Measurements from ENCODE around the gene ANKRD31.

The ANKRD31 gene

DNA sequence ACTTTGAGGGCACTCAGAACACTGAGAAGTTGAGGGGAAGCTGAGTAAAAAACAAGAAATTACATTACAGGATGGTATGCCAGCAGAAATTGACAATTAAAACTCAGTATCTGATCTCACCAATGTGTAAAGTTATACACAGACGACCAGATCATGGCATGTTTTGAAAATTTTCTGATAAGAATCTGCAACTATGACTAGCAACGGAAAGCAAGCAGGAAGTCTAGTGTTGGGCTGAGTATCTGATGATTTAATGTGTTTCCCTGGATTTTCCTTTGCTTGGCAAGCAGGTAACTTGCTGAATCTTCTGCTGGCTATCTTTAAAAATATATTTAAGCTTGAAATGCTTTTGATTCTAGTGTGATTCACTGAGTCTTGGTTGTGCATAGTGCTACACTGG lies 179.1 kb downstream of the ANKRD31 start:
- DNase-seq (ENCODE audit: low spot score) = no peak

DNA sequence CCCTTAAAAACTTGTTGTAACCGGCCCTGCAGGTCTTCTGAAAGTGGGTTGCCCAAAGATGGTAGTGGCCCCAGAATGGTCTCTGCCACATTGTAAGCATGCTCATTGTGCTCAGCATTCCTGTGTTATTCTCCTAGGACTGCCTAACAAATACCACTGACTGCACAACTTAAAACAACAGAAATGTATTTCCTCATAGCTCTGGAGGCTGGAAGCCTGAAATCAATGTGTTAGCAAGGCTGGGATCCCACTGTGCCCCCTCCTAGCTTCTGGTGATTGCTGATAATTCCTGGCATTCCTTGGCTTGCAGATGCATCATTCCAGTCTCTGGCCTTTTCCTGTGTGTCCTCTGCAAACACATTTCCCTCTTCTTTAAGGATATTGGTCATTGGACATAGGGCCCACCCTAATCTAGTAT lies 180.9 kb downstream of the ANKRD31 start:
- DNase-seq (ENCODE audit: low spot score) = no peak

DNA sequence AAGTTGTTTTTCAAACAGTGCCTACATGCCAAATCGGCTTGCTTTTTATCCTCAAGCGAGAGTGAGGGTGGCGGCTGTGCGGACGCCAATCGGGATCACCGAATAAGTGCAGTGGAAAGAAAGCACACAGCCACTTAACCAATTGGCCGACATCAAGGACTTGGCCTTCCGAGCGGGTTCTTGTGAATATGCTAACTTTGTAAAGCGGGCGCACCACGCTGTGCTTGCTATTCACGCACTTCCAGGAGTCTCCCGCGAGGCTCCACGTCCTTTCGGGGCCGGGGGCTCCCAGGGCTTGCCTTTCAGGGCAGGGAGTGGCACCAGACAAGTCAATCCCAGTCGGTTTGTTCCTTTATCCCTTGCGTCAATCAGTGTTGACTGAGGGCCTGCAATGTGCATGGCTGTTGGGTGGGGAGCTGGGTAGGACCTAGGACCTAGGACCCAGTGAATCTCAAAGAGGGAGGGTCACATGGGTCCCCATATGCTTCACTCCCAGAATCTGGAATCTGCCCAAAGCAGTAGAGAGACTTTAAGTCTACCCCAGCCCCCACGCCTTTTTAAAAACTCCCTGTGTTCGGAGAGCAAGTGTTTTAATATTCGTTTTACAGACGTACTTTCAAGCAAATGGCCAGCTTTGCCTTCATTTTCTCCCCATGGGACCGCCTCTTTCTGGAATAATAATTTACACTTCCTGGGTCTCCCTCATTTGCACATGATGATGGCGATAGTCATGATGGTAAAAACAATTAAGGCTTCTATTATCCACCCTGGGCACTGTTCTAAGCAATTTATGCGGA lies 182.3 kb downstream of the ANKRD31 start:
- DNase-seq (ENCODE audit: low spot score) = peak; percentile 19

DNA sequence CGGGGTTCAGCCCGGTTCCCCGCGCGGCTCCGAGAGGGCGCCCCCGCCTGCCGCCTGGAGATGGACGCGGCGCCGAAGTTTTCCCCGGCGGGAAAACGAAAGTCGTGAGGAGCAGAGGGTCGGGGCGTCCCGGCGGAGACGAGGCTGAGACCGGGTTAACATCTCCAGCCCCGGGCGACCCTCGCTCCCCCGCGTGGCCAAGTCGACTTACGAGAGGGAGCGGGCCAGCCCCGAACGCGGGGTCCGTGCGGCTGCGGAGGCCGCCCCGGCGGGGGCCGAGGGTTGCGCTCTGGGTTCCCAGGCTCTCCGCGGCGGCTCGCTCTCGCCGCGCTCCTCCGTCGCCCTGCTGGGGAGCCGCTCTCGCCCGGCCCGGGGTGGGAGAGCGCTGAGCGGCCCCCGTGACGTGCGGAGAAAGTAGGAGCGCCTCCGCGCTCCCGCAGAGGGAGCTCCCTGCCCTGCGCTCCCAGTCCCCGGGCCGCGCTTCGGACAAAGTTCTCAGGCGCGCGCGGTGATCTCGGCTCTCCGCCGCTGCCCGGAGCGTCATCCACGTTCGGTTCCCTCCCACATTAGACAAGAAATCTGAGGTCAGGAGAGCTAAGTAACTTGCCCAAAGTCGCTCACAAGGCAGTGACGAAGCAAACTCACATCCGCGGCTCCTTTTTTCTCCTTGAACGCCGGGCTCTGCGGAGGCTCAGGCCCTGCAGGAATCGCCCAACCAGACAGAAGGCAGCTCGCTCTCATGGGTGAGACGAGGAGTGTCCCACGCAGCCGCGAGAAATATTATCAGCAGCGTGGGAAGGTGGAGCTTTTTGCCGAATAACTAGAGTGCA lies 183.2 kb downstream of the ANKRD31 start:
- peak; percentile 27 for DNase-seq (ENCODE audit: low spot score)

DNA sequence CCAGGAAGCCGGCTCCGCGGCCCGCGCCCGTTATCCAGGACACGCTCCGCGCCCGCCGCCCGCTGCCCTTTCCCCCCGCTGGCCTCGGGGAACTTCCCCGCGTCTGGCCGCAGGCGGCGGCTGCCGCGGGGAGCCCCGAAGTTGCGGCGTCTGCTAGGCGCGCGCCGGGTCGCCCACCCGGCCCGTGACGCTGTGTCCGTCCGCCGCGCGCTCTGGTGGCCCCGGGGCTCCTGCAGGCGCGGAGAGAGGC lies 183.7 kb downstream of the ANKRD31 start:
- no peak for DNase-seq (ENCODE audit: low spot score)

DNA sequence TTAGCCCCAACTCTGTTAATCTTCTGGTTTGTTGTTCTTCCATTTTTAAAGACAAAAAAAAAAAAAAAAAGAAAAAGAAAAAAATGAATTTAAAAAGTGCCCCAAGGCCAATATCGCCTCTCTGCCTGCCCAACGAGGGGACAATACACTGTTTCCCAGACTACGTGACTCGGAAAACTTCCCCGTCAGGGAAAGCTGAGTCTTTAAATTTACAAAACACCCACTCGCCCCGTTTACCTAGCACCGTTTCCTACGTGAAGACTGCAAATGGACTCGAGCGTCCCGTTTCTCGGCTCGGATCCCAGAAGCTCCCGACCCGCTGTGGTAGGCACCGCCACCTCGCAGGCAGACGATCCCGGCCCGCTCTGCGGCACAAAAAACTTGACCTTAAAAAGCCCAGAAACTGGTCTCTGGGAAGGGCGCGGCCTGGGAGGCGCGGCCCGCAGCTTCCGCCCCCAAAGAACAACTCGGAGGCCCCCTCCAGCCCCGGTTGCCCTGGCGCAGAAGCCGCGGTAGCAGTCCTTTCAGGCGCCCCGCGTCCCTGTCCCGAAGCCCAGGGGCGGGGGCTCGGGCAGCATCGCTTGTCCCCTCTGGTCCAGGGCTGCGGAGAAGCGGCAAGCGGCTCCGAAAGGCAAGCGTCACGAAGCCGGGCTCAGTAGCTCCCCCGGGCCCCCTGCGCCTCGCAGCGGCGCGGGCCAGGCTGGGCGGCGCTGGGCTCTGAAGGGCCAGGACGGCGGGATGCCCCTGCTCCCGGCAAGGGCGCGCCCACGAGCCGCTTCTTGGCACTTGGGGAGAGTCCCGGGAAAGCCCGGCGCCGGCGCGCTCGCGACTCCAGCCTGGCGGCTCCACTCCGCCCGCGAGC lies 184.3 kb downstream of the ANKRD31 start, which contains the start of gene GCNT4:
Gene GCNT4, minus strand, starts transcription at position 367 of the 862 bp plus-strand sequence. CDS start 22,521 bp downstream, outside the sequence.
- peak; percentile 22 for DNase-seq (ENCODE audit: low spot score)

DNA sequence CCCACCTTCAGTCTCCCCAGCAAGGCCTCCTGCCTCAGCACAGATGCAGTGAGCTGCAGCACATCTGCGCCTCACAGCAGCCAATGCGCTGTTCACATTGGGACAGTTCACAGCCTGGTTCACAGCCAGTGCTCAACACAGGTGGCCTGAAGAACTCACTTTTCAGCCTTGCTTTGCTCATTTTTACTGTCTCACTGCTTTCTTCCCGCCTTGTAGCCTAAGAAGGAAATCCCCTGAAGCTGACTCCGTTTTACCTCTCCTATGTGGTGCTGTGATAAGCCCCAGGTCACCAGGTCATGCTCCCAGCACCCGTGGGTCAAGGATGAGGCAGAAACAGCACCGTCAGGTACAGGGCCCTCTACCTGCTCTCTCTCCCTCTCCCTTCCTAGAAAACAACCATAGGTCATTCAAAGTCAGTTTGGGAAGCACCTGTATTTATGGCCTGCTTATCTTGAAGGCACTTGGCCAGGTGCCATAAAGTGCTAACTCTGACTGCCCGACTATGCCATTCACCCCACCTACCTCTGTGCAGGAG lies 185.4 kb downstream of the ANKRD31 start:
- no peak for DNase-seq (ENCODE audit: low spot score)

DNA sequence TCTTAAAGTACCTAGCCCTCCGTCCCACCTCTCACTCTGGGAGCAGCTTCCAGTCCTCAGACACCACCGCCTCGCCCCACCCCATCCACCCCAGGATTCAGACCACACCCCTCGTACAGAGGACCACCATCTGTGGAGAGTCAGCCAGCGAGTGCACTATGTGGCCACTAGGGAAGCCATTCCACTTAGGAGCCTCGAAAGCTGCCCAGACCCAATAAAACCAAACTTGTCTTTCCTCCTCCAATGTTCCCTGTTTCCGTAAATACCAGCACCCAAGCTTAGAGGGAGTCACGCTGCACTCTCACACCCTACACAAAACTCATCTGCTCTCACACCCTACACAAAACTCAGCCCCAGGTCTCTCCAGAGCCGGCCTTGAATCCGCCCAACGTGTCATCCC lies 186.3 kb downstream of the ANKRD31 start:
- DNase-seq (ENCODE audit: low spot score) = peak; percentile 18

DNA sequence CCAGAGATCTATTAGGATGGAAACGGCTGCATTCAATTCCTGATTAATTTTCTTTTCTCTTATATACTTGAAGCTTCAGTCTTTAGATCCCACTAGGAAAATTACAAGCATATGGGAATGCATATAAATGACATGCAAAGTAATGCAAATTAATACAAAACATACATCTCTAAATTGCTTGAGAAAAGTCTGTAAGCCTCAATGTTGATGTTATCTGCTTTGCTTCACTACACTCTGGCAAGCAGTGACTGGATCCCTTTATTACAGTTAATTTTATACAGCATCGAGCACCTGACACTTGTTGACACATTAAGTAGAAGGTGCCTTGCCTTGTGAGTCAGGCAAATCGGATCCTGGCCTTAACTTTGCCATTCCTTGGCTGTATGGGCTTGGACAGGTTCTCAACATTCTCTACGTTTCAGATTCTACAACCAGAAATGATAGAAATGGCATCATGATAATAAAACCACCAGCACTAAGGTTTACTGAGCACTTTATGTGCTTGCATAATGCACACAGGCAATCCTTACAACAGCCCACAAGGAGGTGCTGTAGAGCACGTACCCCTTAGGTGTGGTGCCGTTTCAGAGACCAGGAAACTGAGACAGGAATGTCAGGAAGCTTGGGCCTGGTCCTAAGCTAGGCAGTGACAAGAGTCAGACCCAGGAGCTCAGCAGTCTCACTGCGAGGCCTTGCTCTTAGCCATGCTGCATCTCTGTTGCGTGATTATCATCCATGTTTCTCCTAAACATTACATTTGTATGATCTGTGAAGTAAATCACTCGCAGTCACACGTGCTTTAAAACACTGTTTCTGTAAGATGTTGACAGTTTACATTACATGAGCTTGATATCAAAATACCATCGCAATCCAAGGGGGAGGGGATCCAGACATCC lies 187.0 kb downstream of the ANKRD31 start:
- DNase-seq (ENCODE audit: low spot score) = peak; percentile 38

DNA sequence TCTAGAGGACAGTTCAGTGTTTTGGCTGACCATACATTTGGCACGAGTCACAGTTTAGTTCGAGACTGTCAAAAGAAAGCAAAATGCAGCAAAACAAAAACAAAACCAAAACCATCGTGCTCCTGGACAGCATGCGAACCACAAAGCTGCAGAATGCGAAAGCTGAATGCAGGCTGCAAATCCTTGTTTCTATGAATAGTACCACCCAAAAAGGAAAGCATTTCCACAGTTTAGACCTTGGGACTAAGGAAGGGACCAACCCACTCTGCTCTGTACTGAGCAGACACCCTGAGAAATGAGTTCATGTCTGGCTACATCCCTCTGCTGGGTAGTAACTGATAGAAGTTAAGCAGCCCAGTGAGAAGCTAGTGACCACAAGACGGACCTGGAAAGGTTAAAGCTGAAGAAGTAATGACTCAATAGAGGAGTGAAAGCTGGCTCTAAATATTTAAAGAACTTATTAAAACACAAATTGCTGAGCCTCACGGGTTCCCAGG lies 188.2 kb downstream of the ANKRD31 start:
- DNase-seq (ENCODE audit: low spot score) = no peak

DNA sequence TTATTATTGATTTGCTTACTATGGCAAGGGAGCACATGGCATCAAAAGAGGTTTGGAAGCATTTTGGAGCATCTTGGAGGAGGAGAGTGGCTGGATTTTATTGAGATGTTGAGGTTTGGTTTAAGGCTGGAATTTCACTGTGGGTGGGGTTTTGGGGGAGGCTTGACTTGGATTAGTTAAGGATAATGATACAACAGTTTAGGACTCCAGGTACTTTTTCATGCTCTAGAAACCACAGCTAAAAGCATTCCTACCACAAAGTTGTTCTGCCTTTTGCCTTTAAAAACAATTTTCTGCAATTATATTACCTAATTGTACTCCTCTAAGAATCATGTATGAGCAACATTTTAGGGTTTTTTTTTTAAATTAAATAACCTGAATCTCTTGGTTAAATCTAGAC lies 189.3 kb downstream of the ANKRD31 start:
- DNase-seq (ENCODE audit: low spot score) = no peak

DNA sequence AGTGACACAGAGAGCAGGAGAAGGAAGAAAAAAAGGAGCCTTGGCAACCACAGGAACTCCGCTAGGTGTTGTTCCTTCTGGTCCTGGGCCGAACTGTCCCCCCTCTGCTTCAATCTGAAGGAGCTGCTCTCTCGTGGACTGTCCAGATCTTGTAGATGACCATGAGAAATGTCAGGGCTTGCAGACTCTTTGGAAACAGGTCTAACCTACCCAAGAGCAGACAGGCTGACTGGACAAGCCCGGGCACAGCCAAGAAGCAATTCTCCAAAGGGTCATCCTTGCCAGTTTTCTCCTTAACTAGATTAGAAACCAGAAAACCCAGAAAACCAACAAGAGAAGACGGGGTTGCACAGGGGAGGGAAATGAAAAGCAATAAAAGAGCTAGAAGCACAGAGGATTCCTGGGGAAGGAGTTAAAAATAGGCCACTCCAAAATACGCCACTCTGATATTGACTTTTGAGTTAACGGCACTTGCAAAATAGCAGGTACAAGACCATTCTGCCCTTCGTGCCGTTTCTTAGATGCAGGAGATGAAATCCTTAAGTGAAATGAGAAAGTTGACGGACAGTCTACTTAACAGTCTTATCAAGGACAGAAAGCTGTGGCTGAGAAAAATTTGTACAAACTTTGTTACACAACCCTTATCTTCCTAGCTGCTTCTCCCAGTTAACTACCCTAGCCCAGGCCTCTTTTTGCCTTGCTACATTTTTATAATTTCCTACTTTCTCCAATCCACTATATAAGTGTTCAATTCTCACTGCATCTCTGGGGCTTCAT lies 190.1 kb downstream of the ANKRD31 start:
- no peak for DNase-seq (ENCODE audit: low spot score)

DNA sequence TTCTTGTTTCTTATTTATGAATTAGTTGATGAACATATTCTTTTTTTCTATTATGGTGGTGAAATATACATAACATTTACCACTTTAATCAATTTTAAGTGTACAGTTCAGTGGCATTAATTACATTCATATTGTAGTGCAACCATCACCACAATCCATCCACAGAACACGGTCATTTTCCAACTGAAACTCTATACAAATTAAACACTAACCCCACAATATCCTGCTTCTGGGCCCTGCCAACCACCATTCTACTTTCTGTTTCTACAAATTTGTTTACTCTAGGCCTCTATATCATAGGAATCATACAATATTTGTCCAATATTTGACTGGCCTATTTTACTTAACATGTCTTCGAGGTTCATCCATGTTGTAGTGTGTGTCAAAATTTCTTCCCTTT lies 191.6 kb downstream of the ANKRD31 start:
- DNase-seq (ENCODE audit: low spot score) = no peak

DNA sequence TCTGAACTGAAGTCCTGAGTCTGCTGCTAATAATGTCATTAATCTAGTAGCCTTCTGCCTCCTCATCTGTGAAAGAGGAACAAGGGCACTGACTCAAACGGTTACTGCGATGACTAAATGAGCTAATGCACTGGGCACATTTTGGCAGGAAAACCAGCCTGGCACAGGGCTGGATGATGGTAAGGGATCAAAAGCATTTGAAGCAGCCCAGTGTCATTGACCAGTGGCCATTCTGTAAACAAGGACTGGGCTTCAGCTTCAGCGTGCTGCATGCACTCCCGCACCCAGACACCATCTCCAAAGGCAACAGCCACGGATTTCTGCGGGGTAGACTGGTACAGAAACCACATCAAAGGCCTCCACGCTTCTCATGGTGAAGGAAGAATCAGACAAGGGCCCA lies 192.3 kb downstream of the ANKRD31 start:
- no peak for DNase-seq (ENCODE audit: low spot score)

DNA sequence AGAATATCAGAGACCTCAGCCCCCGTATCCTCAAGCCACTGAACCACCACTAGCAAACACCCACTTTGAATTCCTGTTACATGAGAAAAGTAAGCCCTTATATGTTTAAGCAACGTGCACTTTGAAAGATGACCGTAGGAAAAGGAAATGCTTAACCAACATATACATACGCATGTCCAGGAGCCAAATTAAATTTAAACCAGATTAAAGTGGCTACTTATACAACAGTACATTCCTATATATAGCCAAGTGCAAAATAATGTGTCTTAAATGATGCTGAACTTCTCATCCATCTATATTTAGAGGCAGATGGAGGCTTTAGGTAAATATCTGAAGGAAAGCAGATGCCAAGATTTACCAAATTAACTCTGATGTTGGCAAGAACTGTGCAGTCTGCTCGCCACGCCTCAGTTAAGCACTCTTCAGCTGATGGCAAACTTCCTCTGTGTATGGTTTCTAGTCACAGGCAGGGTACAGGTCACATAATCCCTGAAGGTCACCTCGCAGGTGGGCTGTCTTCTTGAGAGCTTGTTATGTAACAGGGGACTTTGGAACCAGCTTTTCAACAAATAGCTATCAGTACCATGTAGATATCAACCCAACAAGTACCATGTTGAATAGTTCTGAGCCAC lies 192.9 kb downstream of the ANKRD31 start:
- DNase-seq (ENCODE audit: low spot score) = no peak

DNA sequence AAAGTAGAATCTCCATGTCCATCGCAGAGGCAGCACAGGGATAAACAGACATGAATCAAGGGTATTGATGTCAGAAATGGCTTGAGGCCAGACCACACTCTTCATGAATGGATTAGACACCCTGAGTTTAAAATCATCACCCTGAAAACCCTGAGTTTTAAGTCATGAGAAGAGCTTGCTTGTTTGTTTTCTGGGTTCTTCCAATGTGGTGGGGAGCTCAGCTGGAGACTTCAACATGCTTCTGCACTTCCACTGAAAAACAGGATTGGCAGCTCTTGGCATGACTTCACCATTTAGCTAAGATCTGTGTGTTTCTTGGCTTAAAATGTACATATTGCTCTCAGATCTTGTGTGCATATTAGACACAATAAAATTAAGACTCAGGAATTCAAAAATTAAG lies 194.2 kb downstream of the ANKRD31 start:
- DNase-seq (ENCODE audit: low spot score) = no peak

DNA sequence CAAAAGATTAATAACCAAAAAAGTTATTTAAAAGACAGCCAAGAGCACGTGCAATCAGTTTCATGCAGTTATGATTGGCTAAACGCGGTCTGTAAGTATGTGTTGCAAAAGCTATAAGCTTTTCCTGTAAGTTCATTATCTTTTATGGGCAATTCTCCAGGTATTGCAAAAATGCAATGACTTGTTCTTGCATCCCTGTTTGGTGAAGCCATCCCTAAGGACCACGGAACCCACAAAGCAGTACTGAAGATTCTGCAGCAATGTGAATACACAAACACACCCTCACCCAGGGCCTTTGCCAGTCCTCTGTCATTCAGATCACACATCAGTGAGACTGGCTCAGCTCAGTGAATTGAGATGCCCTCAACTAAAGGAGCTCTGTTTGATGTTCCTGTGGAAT lies 195.7 kb downstream of the ANKRD31 start:
- no peak for DNase-seq (ENCODE audit: low spot score)

DNA sequence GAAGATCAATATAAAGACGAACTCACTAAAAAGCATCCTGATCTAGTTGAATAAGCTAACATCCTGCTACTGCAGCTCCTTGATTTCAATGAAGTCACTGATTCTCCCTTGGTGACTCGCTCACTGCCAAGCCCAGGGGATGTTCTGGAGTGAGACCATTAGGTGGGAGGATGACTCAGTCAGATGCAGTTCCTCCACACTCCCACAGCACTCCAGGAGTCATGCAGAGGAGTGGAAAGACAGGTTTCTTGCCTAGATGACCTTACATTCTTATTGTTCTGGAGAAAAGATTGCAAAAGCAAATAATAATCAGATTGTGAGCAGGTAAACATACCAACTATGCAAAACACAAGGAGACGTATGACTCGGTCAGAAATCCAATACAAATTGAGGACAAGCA lies 199.6 kb downstream of the ANKRD31 start:
- DNase-seq (ENCODE audit: low spot score) = peak; percentile 13

DNA sequence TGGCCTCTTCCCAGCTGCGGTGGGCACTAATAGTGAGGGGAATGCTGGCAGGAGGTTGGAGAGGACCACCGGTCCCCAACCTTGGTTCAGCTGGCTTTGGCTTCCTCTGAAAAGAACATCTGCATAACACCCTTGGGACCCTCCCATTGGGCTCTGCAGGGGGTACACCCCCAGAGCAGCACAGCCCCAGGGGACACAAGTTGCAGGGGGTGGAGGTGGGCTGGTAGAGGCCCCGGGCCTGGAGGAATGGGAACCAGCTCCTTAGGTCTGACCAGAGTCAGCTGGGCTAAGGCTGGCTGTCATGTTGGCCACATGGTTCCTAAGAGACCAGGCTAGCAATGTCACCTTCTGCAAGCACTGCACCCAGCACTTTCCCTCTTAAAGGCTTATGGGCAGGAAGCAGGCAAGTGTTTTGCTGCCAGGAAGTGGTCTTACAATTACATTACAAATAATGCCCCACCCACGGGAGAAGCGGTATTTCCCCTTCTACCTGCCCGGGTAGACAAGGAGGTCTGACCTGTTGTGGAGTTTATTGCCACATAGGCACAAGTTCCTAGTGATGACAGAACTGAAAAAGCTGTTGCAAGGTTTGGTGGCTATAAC lies 202.4 kb downstream of the ANKRD31 start:
- DNase-seq (ENCODE audit: low spot score) = no peak
